ENCODE results near the gene SCFD1. TPM values are rescaled to one million over a fixed set of nuclear protein-coding genes. Genes with fewer than 3 reads are reported as not detected.

The SCFD1 gene
- total and polyA plus RNA-seq, 10 of the 15 experiments (the other 5 are each of a cell fraction or from before 2014, with no cell fraction given), result 61.5 to 98.4 (median 82.5) TPM

- no peaks in the 10 kb centered on the region for H4K20me1 ChIP-seq (ENCODE audit: control insufficient read depth, insufficient read depth)
- no peak for ATAC-seq
- ChIA-PET RAD21 (ENCODE audit: unreplicated experiment) (no interaction called here), POLR2A (no interaction called here), CTCF (no interaction called here), SMC1A (ENCODE audit: uncharacterized antibody, unreplicated experiment) (interaction anchor here (1.1 kb wide), 1 partner anchor 14 kb away, joined by 3 read pairs; no protein-coding TSS in a partner anchor)
- no peaks in the 10 kb centered on the region for H3K79me2 ChIP-seq (ENCODE audit: control insufficient read depth, insufficient read depth, low read length)
- no peak overlapping the region for H3K4me2 ChIP-seq (ENCODE audit: control insufficient read depth, insufficient read depth)
- in situ Hi-C loops (cut with MboI), result no loop called here
- no peak for DNase-seq (ENCODE audit: low read depth, low spot score)
- 97% methylated on average over 3 of the region's 4 CpGs for WGBS (ENCODE audit: insufficient coverage, insufficient replicate concordance, low lambda C conversion rate, missing lambda C conversion rate)
- BruUV-seq (replicated peaks), result no TSS peak
- intact Hi-C loops (cut with micrococcal nuclease; ENCODE audit: unreplicated experiment), result no loop called here
- no peaks in the 10 kb centered on the region for H3K4me1 ChIP-seq (ENCODE audit: control insufficient read depth, insufficient read depth, low read length)
- no peak overlapping the region for H3K27ac ChIP-seq (ENCODE audit: control insufficient read depth, insufficient read depth)
- H3K9me3 ChIP-seq (replicated peaks; ENCODE audit: control insufficient read depth, insufficient read depth, low read length), result no peaks in the 10 kb centered on the region
- H3K36me3 ChIP-seq (ENCODE audit: control insufficient read depth in 2 of 2, insufficient read depth in 2 of 2, low read length in 1 of 2), result peaks cover 0 to 3% of the 10 kb centered on the region in 2 experiments; a peak in 1 of 4 replicates
- no peak overlapping the region for H2AFZ ChIP-seq (ENCODE audit: control insufficient read depth, low read depth, low read length)
- H3K4me3 ChIP-seq, result no peak overlapping the region
- H3K27me3 ChIP-seq (replicated peaks in 1 of 2; ENCODE audit: control insufficient read depth in 2 of 2, insufficient read depth in 2 of 2, low read length in 1 of 2), result no peaks in the 10 kb centered on the region
- no peak for FAIRE-seq
- TF ChIP-seq RB1 (IDR thresholded peaks at IDR 0.05; ENCODE audit: borderline replicate concordance) (no peak), BCLAF1 (IDR thresholded peaks at IDR 0.05) (no peak), STAT1 (conservative IDR thresholded peaks at IDR 0.05) (no peak), POLR2A (IDR thresholded peaks at IDR 0.05; ENCODE audit: low read depth, low read length) (no peak), MYC (IDR thresholded peaks at IDR 0.05; ENCODE audit: insufficient read depth, insufficient read length, insufficient replicate concordance, low read length, severe bottlenecking) (no peak), PAX5 (IDR thresholded peaks at IDR 0.05; ENCODE audit: borderline replicate concordance, low read depth, low read length) (no peak), NBN (IDR thresholded peaks at IDR 0.05) (no peak), CEBPB (IDR thresholded peaks at IDR 0.05; ENCODE audit: borderline replicate concordance in 1 of 2, low read depth in 2 of 2, low read length in 2 of 2) (no peak), JUND (IDR thresholded peaks at IDR 0.05; ENCODE audit: low read depth, low read length) (no peak), MAX (IDR thresholded peaks at IDR 0.05; ENCODE audit: low read depth, low read length) (no peak)
- no peak overlapping the region for H3K9ac ChIP-seq (ENCODE audit: control insufficient read depth, insufficient read depth, low read length)
Measured at GRCh38 chr14:30738978-30739377, 116.9 kb downstream of the SCFD1 start.
